Subcutaneous adipose tissue (tissue), 4 donors: ENCODE measurements around the gene DDN. TPM values are rescaled to one million over a fixed set of nuclear protein-coding genes. Genes with fewer than 3 reads are reported as not detected.

ENCODE experiments used
- CTCF ChIP-seq: fragments of 450-650 bp; IDR thresholded peaks from one replicate; pipeline ENCODE4 v1.5.1; 2016; ENCODE audit warnings: low read depth, mild to moderate bottlenecking, control low read depth, antibody characterized with exemption, moderate library complexity
- small RNA-seq: library from RNA; depleted of rRNA; stranded (forward); fragments of <200 nt; gene quantifications from one replicate; pipeline ENCODE3, GENCODE V24; 2016
- total RNA-seq, 4 donors: library from RNA; depleted of rRNA; stranded (reverse); fragments of >200 nt; gene quantifications; one replicate each; pipeline ENCODE4 v1.1.0, GENCODE V29; 2016

The DDN gene
- total RNA-seq, 4 donors from 2014 or later, result not detected

GRCh38 chr12:48946943-48947342 is 52.2 kb downstream of the DDN start:
- TF ChIP-seq CTCF, result no peak

- no peak for TF ChIP-seq CTCF
Observed at GRCh38 chr12:48946205-48946604, 53.0 kb downstream of the DDN start.

Small RNAs within 50 kb of the gene (small RNA-seq; reads per million reads assigned to genes)
- not detected for gene RNU6-940P

Other genes starting within 250 kb of the DDN start
- gene ADCY6, start 210.3 kb downstream of the DDN start, total RNA-seq, result 100 to 1,000 TPM in 1 of 4 donors, 10 to 100 TPM in 3; 30.8 to 144 (median 55.9) TPM
- 10 to 100 TPM in 1 of 4 donors, 1 to 10 TPM in 3; 2.4 to 12.4 (median 6.4) TPM for gene CACNB3, start 180.9 kb downstream of the DDN start, total RNA-seq
- 10 to 100 TPM; 37.0 to 65.7 (median 52.6) TPM for gene DDX23, start 147.2 kb downstream of the DDN start, total RNA-seq
- 1 to 10 TPM in 1 of 4 donors, under 1 TPM in 2, not detected in 1; 0.17 to 2.6 (median 0.98) TPM for gene RND1, start 133.5 kb downstream of the DDN start, total RNA-seq
- 1 to 10 TPM; 3.0 to 6.8 (median 5.3) TPM for gene FKBP11, start 73.9 kb downstream of the DDN start, total RNA-seq
- 10 to 100 TPM; 39.9 to 58.4 (median 48.5) TPM for gene ARF3, start 41.9 kb downstream of the DDN start, total RNA-seq
- gene WNT10B, start 27.6 kb downstream of the DDN start, total RNA-seq, result 1 to 10 TPM in 1 of 4 donors, not detected in 3; 1.3 TPM
- gene WNT1, start 21.1 kb downstream of the DDN start, total RNA-seq, result not detected
- 10 to 100 TPM; 57.7 to 67.4 (median 59.7) TPM for gene PRKAG1, start 19.4 kb upstream of the DDN start, total RNA-seq
- 10 to 100 TPM; 27.6 to 92.1 (median 42.9) TPM for gene KMT2D, start 61.4 kb upstream of the DDN start, total RNA-seq
- under 1 TPM; 0.51 to 0.88 (median 0.61) TPM for gene RHEBL1, start 70.6 kb upstream of the DDN start, total RNA-seq
- gene DHH, start 95.4 kb upstream of the DDN start, total RNA-seq, result 1 to 10 TPM in 1 of 4 donors, under 1 TPM in 3; 0.34 to 1.9 (median 0.46) TPM
- gene LMBR1L, start 111.5 kb upstream of the DDN start, total RNA-seq, result 10 to 100 TPM; 25.6 to 94.2 (median 54.5) TPM
- 100 to 1,000 TPM; 246 to 719 (median 447) TPM for gene TUBA1B, start 132.0 kb upstream of the DDN start, total RNA-seq
- gene TUBA1A, start 189.7 kb upstream of the DDN start, total RNA-seq, result 100 to 1,000 TPM in 3 of 4 donors, 10 to 100 TPM in 1; 51.6 to 213 (median 132) TPM